Caco-2 (cell line): ENCODE results near the gene GRAMD2B. TPM values are rescaled to one million over a fixed set of nuclear protein-coding genes. Genes with fewer than 3 reads are reported as not detected.

Source experiments
- BruUV-seq: library from RNA; stranded (reverse); fragments of 400-500 nt; replicated peaks from 2 replicates; lab custom pipeline; 2021; lab: Mats Ljungman, UMichigan
- CTCF ChIA-PET: fragments of 300-600 bp; sonication (Branson Sonifier 250); formaldehyde crosslinking; loops from one replicate; lab custom pipeline; 2022; ENCODE audit warnings: antibody characterized with exemption; lab: Charles Lee
- POLR2A ChIA-PET: fragments of 300-600 bp; sonication (Branson Sonifier 250); formaldehyde crosslinking; loops from one replicate; lab custom pipeline; 2022; ENCODE audit warnings: antibody characterized with exemption; lab: Charles Lee
- DNase-seq, 2 experiments: peaks; one replicate each; pipeline versions ENCODE4 v3.0.0 to v3.0.0-alpha.2; 2020 to 2022
- H3K27me3 ChIP-seq: replicated peaks from 2 replicates; pipeline ENCODE4 v1.6.0; 2011; ENCODE audit warnings: low read length; ENCODE audit not compliant: control insufficient read depth, insufficient read depth
- H3K36me3 ChIP-seq: 2 replicates; pipeline ENCODE4 v1.5.1; 2011; ENCODE audit warnings: low read length; ENCODE audit not compliant: control insufficient read depth, insufficient read depth
- H3K4me1 ChIP-seq: fragments of 250-450 bp; sonication (Bioruptor Pico); 2 replicates; pipeline ENCODE4 v1.5.1; 2020; ENCODE audit warnings: mild to moderate bottlenecking
- H3K4me3 ChIP-seq: 2 replicates; pipeline ENCODE4 v1.5.1; 2011; ENCODE audit warnings: low read depth, mild to moderate bottlenecking, control low read depth, low read length
- H3K9me3 ChIP-seq: fragments of 250-450 bp; sonication (Bioruptor Pico); 2 replicates; pipeline ENCODE4 v1.5.1; 2020; ENCODE audit warnings: mild to moderate bottlenecking, moderate library complexity
- H3K27ac Mint-ChIP-seq: one replicate; pipeline ENCODE4 v1.8.0; 2022; ENCODE audit warnings: mixed read lengths; ENCODE audit not compliant: unreplicated experiment
- H3K27me3 Mint-ChIP-seq: one replicate; pipeline ENCODE4 v1.8.0; 2022; ENCODE audit warnings: mixed read lengths; ENCODE audit not compliant: insufficient read depth, unreplicated experiment
- H3K36me3 Mint-ChIP-seq: one replicate; pipeline ENCODE4 v1.8.0; 2022; ENCODE audit warnings: mild to moderate bottlenecking, mixed read lengths; ENCODE audit not compliant: insufficient read depth, unreplicated experiment
- H3K4me1 Mint-ChIP-seq: one replicate; pipeline ENCODE4 v1.8.0; 2022; ENCODE audit warnings: low read depth, mixed read lengths; ENCODE audit not compliant: unreplicated experiment
- H3K4me3 Mint-ChIP-seq: one replicate; pipeline ENCODE4 v1.8.0; 2022; ENCODE audit warnings: mild to moderate bottlenecking, moderate library complexity, mixed read lengths; ENCODE audit not compliant: unreplicated experiment
- H3K9me3 Mint-ChIP-seq: one replicate; pipeline ENCODE4 v1.8.0; 2022; ENCODE audit warnings: mixed read lengths; ENCODE audit not compliant: unreplicated experiment
- CTCF ChIP-seq, 2 experiments: fragments of 200-600 bp in 1 of 2; IDR thresholded peaks; 1 replicate in 1 of 2; 2 replicates in 1 of 2; pipeline versions ENCODE4 v1.5.1 to v1.8.0; 2011 to 2022; ENCODE audit warnings: antibody characterized with exemption in 1 of 2, control low read depth in 1 of 2, inconsistent platforms in 1 of 2, low read depth in 1 of 2, low read length in 1 of 2, mild to moderate bottlenecking in 1 of 2, moderate library complexity in 1 of 2; ENCODE audit not compliant: insufficient read depth in 1 of 2, severe bottlenecking in 1 of 2, unreplicated experiment in 1 of 2
- intact Hi-C: fragments of 100-400 bp; cut with micrococcal nuclease; formaldehyde crosslinking; loops from one replicate; pipeline ENCODE4 v1.10.0; 2022; ENCODE audit not compliant: unreplicated experiment
- total RNA-seq: library from RNA; stranded (reverse); gene quantifications from 2 replicates; pipeline ENCODE4 v1.2.3, GENCODE V29; 2022

GRAMD2B gene
- total RNA-seq, 1 experiment from 2014 or later = 3.0 TPM

- Mint-ChIP-seq H3K4me1 (peaks cover 4% of the 10 kb centered on the region), H3K4me3 (no peak overlapping the region), H3K27me3 (no peaks in the 10 kb centered on the region), H3K27ac (no peak overlapping the region), H3K9me3 (no peaks in the 10 kb centered on the region), H3K36me3 (peaks cover under 1% of the 10 kb centered on the region)
- DNase-seq = no peak
- Histone ChIP-seq H3K9me3 (no peaks in the 10 kb centered on the region), H3K36me3 (no peaks in the 10 kb centered on the region; the same call in 1 of the 2 replicates), H3K27me3 (no peaks in the 10 kb centered on the region), H3K4me1 (peaks cover 11% of the 10 kb centered on the region; the same call in 1 of the 2 replicates), H3K4me3 (no peak overlapping the region)
- intact Hi-C loops = no loop called here
- TF ChIP-seq CTCF (IDR thresholded peaks at IDR 0.05; ENCODE audit: insufficient read depth in 1 of 2, low read depth in 1 of 2, low read length in 1 of 2, severe bottlenecking in 1 of 2, unreplicated experiment in 1 of 2) = no peak
- ChIA-PET POLR2A (no interaction called here), CTCF (no interaction called here)
- no TSS peak for BruUV-seq
Measured at GRCh38 chr5:126450346-126450745, 27.1 kb downstream of the GRAMD2B start.

DNA sequence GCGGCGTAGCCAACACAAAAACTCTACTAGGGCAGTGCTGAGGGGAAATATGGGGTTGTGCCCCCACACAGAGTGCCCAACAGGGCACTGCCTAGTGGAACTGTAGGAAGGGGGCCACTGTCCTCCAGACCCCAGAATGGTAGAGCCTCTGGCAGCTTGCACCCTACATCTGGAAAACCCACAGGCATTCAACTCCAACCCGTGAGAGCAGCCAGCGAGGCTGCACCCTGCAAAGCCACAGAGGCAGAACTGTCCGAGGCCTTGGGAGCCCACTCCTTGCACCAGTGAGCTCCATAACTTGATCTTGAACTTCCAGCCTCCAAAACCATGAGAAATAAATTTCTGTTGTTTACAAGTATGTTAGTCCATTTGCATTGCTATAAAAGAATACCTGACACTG is 27.7 kb downstream of the GRAMD2B start:
- no TSS peak for BruUV-seq
- H3K27me3 ChIP-seq = no peaks in the 10 kb centered on the region
- H3K9me3 Mint-ChIP-seq = no peaks in the 10 kb centered on the region
- H3K4me1 ChIP-seq = peaks cover 11% of the 10 kb centered on the region; the same call in 1 of the 2 replicates
- no peaks in the 10 kb centered on the region for H3K36me3 Mint-ChIP-seq
- peaks cover 9% of the 10 kb centered on the region for H3K4me1 Mint-ChIP-seq
- TF ChIP-seq CTCF (IDR thresholded peaks at IDR 0.05; ENCODE audit: insufficient read depth in 1 of 2, low read depth in 1 of 2, low read length in 1 of 2, severe bottlenecking in 1 of 2, unreplicated experiment in 1 of 2) = no peak
- no peak overlapping the region for H3K27ac Mint-ChIP-seq
- POLR2A ChIA-PET = no interaction called here
- no peak overlapping the region for H3K4me3 Mint-ChIP-seq
- H3K9me3 ChIP-seq = no peaks in the 10 kb centered on the region
- CTCF ChIA-PET = no interaction called here
- H3K4me3 ChIP-seq = no peak overlapping the region
- no peaks in the 10 kb centered on the region for H3K27me3 Mint-ChIP-seq
- H3K36me3 ChIP-seq = no peaks in the 10 kb centered on the region; the same call in 1 of the 2 replicates
- intact Hi-C loops = no loop called here
- DNase-seq = no peak

DNA sequence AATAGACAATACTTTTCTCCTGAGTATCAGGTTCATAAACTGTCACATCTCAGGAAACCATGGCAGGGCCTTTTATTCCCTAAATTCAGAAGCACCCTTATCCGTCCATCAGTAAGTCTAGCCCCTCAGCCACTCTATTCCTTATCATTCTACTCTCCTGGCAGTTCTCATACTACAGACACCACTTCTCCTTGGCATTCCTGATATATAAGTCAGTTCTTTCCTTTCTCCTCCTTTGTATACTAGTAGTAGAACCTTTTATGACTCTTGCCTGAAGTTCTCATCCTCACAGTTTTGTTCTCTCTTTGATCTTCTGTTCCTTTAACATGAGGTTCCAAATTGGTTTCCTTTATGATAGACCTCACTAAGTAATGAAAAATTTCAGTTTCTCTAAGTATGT is 29.3 kb downstream of the GRAMD2B start:
- no peaks in the 10 kb centered on the region for H3K27me3 ChIP-seq
- Mint-ChIP-seq H3K27me3 (no peaks in the 10 kb centered on the region), H3K4me3 (no peak overlapping the region), H3K9me3 (no peaks in the 10 kb centered on the region), H3K36me3 (no peaks in the 10 kb centered on the region), H3K4me1 (peaks cover 10% of the 10 kb centered on the region), H3K27ac (no peak overlapping the region)
- POLR2A ChIA-PET = no interaction called here
- BruUV-seq = no TSS peak
- CTCF ChIA-PET = no interaction called here
- no peaks in the 10 kb centered on the region for H3K9me3 ChIP-seq
- no peaks in the 10 kb centered on the region for H3K4me1 ChIP-seq
- intact Hi-C loops = no loop called here
- H3K4me3 ChIP-seq = no peak overlapping the region
- no peak for TF ChIP-seq CTCF (IDR thresholded peaks at IDR 0.05; ENCODE audit: insufficient read depth in 1 of 2, low read depth in 1 of 2, low read length in 1 of 2, severe bottlenecking in 1 of 2, unreplicated experiment in 1 of 2)
- DNase-seq = no peak
- H3K36me3 ChIP-seq = no peaks in the 10 kb centered on the region; the same call in 1 of the 2 replicates
